Vagina (tissue), 2 donors: ENCODE data around the gene PRIMA1.

Experiments used
- POLR2A ChIP-seq, 2 donors: fragments of 450-650 bp; IDR thresholded peaks; one replicate each; pipeline ENCODE4 v1.6.1; 2017; ENCODE audit warnings: antibody characterized with exemption in 2 of 2, mild to moderate bottlenecking in 2 of 2, moderate library complexity in 2 of 2
- POLR2AphosphoS5 ChIP-seq, 2 donors: sonication (generic); formaldehyde crosslinking; IDR thresholded peaks; one replicate each; pipeline ENCODE4 v1.9.0; 2017; ENCODE audit warnings: antibody characterized with exemption in 2 of 2, mild to moderate bottlenecking in 2 of 2, low read depth in 1 of 2; ENCODE audit not compliant: insufficient read depth in 1 of 2
- TF ChIP-seq, protein P1 (sequence below), 3 experiments: fragments of 450-650 bp in 2 of 3; fragments of 200-600 bp in 1 of 3; sonication (generic) in 1 of 3; IDR thresholded peaks; one replicate each; pipeline ENCODE4 v1.5.1; 2017 to 2019; ENCODE audit warnings: antibody characterized with exemption in 3 of 3, mild to moderate bottlenecking in 2 of 3, moderate library complexity in 2 of 3

DNA sequence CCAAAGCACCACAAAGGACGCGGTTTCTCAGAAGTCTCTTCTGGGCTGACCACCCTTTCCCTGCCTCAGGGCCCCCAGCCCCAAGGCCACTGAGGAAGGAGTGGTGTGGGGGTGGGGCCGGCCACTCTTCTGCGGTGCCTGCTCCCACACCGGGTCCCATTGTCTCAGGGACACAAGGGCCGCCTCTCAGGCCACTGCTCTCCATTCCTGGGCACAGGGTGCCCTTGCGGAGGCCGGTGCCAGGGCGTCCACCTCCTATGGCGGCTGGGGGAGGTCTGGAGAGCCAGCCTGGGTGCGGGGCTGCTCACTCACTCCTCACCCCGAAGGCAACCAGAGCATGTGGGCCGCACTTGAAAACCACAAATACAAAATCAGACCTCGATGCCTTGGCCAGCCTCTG is 44.1 kb downstream of the PRIMA1 start:
- TF ChIP-seq POLR2A (IDR thresholded peaks at IDR 0.05), result no peak
- TF ChIP-seq, protein P1, sequence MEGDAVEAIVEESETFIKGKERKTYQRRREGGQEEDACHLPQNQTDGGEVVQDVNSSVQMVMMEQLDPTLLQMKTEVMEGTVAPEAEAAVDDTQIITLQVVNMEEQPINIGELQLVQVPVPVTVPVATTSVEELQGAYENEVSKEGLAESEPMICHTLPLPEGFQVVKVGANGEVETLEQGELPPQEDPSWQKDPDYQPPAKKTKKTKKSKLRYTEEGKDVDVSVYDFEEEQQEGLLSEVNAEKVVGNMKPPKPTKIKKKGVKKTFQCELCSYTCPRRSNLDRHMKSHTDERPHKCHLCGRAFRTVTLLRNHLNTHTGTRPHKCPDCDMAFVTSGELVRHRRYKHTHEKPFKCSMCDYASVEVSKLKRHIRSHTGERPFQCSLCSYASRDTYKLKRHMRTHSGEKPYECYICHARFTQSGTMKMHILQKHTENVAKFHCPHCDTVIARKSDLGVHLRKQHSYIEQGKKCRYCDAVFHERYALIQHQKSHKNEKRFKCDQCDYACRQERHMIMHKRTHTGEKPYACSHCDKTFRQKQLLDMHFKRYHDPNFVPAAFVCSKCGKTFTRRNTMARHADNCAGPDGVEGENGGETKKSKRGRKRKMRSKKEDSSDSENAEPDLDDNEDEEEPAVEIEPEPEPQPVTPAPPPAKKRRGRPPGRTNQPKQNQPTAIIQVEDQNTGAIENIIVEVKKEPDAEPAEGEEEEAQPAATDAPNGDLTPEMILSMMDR (IDR thresholded peaks at IDR 0.05), result no peak
- TF ChIP-seq POLR2AphosphoS5 (IDR thresholded peaks at IDR 0.05; ENCODE audit: insufficient read depth in 1 of 2, low read depth in 1 of 2), result no peak
